GM04503 (cell line): ENCODE measurements around the gene COPB2.
"Not testable (repeated sequence)": the region's sequence is repeated elsewhere in the genome, so short reads cannot be mapped to it uniquely, and the experiment has no call there.

Source experiments
- DNase-seq: peaks from one replicate; pipeline ENCODE4 v3.0.0-alpha.2; 2012; ENCODE audit warnings: low read depth

Gene COPB2

GRCh38 chr3:139378587-139379241 is 10.7 kb downstream of the COPB2 start:
- no peak for DNase-seq

GRCh38 chr3:139377378-139377777 is 12.1 kb downstream of the COPB2 start:
- no peak for DNase-seq

- no peak for DNase-seq
These were observed 15.3 kb downstream of the COPB2 start for GRCh38 chr3:139374099-139374498.

- no peak for DNase-seq
These were observed 24.9 kb downstream of the COPB2 start for GRCh38 chr3:139364549-139364948.

GRCh38 chr3:139361276-139361675 is 28.2 kb downstream of the COPB2 start:
- DNase-seq = no peak

GRCh38 chr3:139358841-139359562 is 30.4 kb downstream of the COPB2 start:
- DNase-seq = no peak

- DNase-seq = no peak
These were observed 31.5 kb downstream of the COPB2 start for GRCh38 chr3:139357899-139358298.

GRCh38 chr3:139355891-139356290 is 33.6 kb downstream of the COPB2 start:
- DNase-seq = no peak

- DNase-seq = peak; percentile 16
These were observed 34.0 kb downstream of the COPB2 start for GRCh38 chr3:139355476-139355875.

GRCh38 chr3:139354661-139355060 is 34.8 kb downstream of the COPB2 start:
- no peak for DNase-seq

- peak; percentile 27 for DNase-seq
These were observed 35.4 kb downstream of the COPB2 start for GRCh38 chr3:139353920-139354556.

- no peak for DNase-seq
These were observed 42.7 kb downstream of the COPB2 start for GRCh38 chr3:139346771-139347170.

- DNase-seq = peak; percentile 56
These were observed 45.3 kb downstream of the COPB2 start, which contains the start of gene MRPS22 for GRCh38 chr3:139343895-139344856. Gene MRPS22, plus strand, starts transcription at chr3:139344020. Its CDS starts 7 bp downstream, at chr3:139344027.

GRCh38 chr3:139342054-139342453 is 47.4 kb downstream of the COPB2 start:
- no peak for DNase-seq

- no peak for DNase-seq
These were observed 48.7 kb downstream of the COPB2 start for GRCh38 chr3:139340784-139341183.

GRCh38 chr3:139339219-139339906 is 50.1 kb downstream of the COPB2 start:
- DNase-seq = no peak

- DNase-seq = no peak
These were observed 51.0 kb downstream of the COPB2 start for GRCh38 chr3:139338405-139338804.

GRCh38 chr3:139334675-139335074 is 54.8 kb downstream of the COPB2 start:
- DNase-seq = not testable (repeated sequence)

- no peak for DNase-seq
These were observed 57.4 kb downstream of the COPB2 start for GRCh38 chr3:139332092-139332491.

GRCh38 chr3:139329364-139329850 is 60.0 kb downstream of the COPB2 start:
- DNase-seq = peak; percentile 34

- DNase-seq = no peak
These were observed 61.1 kb downstream of the COPB2 start for GRCh38 chr3:139328356-139328755.
